Activated T-cell treated with anti-CD3 and anti-CD28 coated beads for 4 hours (primary cell): ENCODE measurements around the gene ELAVL3.
A peak's percentile ranks its signal among the peaks of the same experiment; 100 is the strongest.
"Not testable (repeated sequence)": the region's sequence is repeated elsewhere in the genome, so short reads cannot be mapped to it uniquely, and the experiment has no call there.

Source experiments
- DNase-seq: peaks from one replicate; pipeline ENCODE4 v3.0.0-alpha.2; 2020

Gene ELAVL3

DNA sequence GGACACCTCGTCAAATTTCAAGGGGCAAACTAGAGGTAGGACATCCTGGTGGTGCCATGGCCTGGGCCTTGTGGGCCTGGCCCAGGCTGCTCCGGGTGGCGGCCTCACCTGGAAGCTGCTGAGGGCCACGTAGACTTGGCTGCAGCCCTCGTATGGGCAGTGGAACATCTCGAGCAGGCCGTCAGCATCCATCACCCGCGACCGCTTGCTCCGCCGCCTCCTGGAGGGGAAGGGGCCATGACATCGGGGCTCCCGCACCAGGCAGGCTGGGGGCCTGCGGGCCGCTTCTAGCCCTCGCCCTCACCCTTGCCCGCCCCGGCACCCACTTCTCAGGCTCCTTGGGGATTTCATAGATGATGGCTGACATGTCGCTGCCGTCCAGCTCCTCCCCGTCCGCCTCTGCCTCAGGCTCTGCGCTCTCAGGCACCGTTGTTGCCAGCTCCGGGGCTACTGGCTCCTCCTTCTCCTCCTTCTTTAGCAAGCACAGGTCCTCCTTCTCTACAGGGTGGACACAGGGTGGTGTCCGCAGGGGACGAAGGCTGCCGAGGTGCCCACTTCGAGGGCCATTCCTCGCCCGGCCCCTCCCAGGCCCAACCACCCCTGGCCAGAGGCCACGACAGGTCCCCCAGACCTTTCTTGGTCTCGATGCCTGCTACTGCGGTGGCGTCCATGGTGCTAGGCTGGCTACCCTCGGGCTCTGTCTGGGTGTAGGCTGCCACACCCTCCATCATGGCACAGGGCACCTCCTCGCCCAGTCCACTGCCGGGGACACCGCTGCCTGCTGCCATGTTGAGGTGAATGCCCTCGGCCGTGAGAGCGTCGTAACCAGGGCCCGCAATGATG is 6.0 kb upstream of the ELAVL3 start:
- DNase-seq = no peak

DNA sequence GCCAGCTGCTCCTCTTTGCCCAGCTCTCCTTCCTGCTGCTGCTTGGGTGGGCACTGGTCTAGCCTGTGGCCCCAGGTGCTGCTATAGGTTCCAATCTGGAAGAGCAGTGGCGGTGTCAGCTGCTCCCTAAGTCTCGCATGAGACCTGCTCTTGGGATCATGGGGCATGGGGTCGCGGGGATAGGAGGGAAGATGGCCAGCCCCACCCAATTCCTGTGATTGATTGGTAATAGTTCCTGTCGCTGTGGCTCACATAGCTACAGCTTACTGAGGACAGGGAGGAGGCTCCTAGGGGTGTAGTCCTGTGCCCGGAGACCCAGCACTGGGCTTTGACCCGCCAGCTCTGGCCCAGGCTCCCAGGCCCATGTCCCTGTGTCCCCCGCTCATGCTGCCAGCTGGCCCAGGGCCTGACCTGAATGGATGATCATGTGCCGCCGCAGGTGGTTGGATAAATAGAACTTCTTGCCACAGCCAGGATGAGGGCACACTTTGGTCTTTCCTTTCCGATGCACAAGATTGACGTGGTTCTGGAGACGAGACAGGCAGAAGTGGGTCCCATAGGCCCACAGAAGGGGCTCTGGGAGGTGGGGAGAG is 4.5 kb upstream of the ELAVL3 start:
- DNase-seq = no peak

DNA sequence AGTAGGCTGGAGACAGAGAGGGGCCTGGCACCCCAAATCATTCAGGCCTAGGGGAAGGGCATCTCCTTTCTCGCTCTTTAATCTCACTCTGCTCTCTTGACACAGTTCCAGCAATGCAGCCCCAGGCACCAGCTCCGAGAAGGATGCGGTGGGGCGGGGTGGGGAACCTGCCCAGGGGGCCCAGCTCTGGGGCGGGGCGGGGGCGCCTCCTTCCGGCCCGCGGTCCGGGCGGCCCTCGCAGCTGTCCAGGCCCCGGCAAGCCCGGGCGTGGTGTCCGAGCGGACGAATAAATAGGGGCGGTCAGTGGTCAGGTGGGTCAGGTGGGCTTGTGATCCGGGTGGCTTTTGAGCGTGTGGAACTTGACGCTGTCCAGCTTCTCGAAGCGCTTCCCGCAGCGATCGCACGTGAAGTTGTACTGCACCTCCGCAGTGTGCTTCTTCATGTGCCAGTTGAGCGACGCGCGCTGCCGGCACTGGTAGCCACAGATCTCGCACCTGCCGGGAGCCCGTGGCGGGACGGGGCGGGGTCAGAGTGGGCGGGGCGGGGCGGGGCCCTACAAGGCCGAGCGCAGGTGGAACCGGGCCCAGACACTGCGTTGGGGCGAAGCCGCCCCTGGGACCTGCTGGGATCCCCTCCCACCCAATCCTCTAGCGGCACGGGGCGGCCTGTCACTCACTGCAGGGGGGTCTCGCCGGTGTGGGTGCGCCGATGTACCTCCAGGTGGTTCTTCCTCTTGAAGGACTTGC is 2.7 kb upstream of the ELAVL3 start:
- DNase-seq = no peak

DNA sequence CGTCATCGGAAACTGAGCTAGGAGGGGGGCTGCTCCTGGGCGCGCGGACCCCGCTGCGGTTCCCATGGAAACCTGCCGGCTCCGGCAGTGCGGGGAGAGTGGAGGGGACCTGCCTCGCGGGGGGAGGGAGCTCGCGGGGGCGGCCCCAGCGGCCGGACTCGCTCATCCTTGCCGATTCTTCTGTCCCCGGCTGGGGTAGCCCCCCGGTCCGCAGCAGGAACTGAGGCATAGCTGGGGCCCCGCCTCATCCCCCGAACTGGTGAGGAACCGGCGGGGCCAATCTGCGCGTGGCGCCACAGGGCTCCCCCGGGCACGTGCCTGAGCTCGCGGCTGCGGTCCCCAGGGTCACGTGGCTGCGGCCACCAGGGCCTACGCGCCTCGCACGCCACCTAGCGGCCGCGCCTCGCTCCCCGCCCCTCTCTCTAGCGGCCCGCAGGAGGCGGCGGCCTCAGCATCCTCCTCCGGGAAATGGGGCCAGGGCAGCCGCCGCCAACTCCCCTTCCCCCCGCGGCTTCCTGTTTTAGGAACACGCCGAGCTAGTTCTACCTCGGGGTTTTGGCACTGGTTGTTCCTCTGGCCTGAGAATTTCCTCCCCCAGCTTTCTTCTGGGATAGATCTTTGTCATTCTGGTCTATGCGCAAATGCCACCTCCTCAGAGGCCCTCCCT is 1.7 kb upstream of the ELAVL3 start:
- peak; percentile 74 for DNase-seq

DNA sequence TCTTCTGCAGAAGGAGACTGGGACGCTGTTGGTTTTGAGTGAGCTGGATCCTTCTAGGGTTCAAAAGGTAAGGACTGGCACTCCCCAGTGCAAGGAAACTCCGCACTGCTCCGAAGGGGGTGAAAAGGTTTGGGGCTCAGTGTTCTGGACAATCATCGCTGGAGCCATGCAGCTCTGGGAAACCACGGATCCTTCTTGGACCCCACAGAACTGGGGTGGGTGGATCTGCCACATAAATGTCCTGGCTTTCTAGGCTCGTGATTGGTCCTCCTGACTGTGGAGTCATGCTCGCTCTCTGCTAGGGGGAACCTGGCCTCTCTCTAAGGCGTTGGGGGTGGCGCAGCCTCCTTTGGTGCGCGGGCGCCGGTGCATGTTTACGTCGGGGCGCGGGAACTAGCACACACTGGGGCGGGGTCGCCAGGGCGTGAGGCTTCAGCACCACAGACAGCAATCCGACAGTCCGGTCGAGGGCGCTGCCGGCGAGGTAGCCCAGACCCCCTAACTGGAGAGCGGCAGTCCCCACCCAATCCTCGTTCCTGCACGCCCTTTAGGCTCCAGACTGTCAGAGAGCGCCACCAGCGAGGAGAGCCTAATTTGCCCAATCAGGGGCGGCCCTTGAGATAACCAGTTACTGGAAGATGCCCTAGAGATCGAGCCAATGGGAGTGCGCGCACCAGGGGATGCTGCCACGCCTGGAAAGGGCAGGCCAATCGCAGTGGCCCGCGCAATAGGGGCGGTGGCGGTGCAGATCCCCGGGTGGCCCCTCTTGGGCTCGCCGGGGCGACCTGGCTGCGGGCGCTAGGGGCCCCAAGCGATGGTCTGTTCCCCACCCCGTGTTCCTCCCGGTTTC is 913 bp upstream of the ELAVL3 start:
- peak; percentile 46 for DNase-seq

GRCh38 chr19:11479898-11480714 is 740 bp downstream of the ELAVL3 start:
- DNase-seq = no peak

DNA sequence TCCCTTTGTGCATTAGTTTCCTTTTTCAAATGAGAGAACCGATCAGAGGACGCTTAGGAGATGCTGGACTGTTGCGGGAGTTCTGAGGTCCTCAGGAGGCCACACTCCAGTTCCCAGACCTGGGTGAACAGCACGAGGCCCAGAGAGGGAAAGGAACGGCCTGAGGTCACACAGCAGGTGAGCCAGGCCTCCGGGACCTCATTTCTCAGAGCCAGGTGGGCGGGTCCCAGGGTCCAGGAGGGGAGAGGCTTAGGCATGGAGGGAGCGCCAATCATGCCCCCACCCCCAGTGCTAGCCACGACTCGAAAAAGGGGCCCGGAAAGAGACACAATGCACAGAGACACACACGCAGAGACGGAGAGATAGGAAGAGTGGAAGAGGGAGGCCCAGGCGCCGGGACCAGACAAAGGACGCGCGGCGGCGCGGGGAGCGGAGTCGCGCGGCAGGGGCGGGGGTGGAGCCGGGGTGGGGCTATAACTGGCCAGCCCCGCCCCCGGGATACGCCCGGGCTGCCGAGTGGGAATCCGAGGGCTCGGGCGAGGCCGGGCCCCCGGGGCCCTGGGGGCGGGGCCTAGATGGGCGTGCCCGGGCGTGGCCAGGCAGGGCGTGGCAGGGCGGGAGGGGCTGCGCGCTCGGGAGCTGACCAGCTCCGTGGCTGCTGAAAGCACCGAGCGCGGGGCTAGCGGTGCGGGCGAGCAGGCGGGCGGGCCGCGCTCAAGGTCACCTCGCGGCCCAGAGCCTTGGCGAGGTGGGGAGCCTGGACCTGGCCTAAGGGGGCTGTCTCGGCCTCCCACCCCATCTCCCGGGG is 1.6 kb downstream of the ELAVL3 start:
- DNase-seq = no peak

GRCh38 chr19:11478167-11479089 is 2.4 kb downstream of the ELAVL3 start:
- no peak for DNase-seq

GRCh38 chr19:11475861-11476260 is 5.0 kb downstream of the ELAVL3 start:
- no peak for DNase-seq

GRCh38 chr19:11475343-11475742 is 5.5 kb downstream of the ELAVL3 start:
- not testable (repeated sequence) for DNase-seq

GRCh38 chr19:11473725-11474124 is 7.1 kb downstream of the ELAVL3 start:
- DNase-seq = no peak

DNA sequence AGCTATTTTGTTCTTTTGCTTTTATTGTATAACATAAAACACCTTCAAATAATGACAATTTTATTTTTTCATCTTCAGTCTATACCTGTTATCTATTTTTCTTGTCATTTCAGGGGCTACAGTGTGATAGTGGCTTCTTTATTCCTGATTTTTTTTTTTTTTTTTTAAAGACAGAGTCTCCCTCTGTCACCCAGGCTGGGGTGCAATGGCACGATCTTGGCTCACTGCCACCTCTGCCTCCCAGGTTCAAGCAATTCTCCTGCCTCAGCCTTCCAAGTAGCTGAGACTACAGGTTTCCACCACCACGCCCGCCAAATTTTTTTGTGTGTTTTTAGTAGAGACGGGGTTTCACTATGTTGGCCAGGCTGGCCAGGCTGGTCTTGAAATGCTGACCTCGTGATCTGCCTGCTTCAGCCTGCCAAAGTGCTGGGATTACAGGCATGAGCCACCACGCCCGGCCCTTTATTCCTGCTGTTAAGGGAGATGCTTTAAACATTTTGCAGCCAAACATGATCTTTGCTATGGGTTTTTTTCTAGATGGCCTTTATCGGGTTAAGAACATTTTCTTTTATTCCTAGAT is 12.5 kb downstream of the ELAVL3 start:
- not testable (repeated sequence) for DNase-seq

DNA sequence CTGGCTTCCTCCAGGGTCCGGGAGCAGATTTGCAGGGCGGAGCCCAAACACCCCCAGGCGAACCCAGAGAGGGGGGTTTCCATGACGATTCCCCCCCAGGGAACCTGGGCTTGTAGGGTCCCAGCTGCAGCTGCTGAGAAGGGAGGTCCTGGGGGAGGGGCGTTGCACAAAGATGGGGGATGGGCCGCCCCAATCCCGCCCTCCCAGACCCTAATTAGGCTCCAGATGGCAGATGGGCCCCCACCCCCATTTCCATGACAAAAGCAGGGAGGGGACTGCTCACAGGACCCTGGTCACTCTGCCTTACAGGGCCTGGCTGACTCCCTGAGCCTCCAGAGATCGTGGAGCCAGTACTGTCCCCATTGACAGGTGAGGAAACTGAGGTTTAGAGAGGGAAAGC is 15.2 kb downstream of the ELAVL3 start:
- DNase-seq = no peak

GRCh38 chr19:11464333-11465265 is 16.2 kb downstream of the ELAVL3 start:
- no peak for DNase-seq

DNA sequence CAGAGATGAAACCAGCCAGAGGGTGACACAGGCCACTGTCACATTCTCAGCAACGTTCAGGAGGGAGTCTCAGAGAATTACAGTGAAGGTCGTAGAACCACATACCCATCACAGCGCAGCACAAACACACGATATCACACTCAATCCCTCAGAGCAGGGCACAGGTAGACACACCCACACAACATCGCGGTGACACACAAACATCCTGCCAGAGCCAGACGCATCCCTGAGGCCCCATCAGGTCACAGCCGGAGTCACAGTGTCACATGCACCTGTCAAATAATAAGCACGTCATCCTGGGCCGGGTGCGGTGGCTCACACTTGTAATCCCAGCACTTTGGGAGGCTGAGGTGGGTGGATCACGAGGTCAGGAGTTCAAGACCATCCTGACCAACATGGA is 17.5 kb downstream of the ELAVL3 start:
- DNase-seq = no peak

- no peak for DNase-seq
Observed at GRCh38 chr19:11461453-11461852, 19.4 kb downstream of the ELAVL3 start.

DNA sequence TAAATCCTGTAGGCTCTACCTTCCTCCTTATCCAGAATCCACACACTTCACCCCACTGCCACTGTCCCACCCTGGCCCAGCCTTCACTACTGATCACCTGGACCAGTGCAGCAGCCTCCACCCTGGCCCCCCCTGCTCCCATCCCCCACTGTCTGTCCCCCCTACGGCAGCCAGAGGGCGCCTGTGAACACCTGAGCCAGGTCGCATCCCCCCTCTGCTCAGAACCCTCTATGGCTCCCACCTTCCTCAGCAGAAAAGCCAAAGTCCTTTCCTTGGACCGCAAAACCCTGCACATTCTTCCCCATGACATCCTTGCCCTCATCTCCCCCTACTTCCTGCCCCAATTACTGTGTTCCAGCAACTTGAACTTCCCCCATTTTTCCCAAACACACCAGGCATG is 20.6 kb downstream of the ELAVL3 start:
- DNase-seq = no peak

GRCh38 chr19:11458912-11459311 is 21.9 kb downstream of the ELAVL3 start:
- DNase-seq = not testable (repeated sequence)
